Activated naive CD8-positive, alpha-beta T cell treated with anti-CD3 and anti-CD28 coated beads, Interleukin-2, amount 10 ng/mL, durations not matched to agents 7 days and 5 days (primary cell): ENCODE measurements around the gene LILRA5. TPM values are rescaled to one million over a fixed set of nuclear protein-coding genes. Genes with fewer than 3 reads are reported as not detected.
"Not testable (repeated sequence)": the region's sequence is repeated elsewhere in the genome, so short reads cannot be mapped to it uniquely, and the experiment has no call there.

Source experiments
- ATAC-seq: fragments of 150-1000 bp; cut with Tn5 transposase; one replicate; pipeline ENCODE4 v1.10.0; 2021; ENCODE audit warnings: low read depth, moderate library complexity
- POLR2A ChIA-PET: fragments of 350-600 bp; sonication (Branson Sonifier 250); formaldehyde crosslinking; loops from one replicate; lab custom pipeline; 2021; ENCODE audit warnings: antibody characterized with exemption; lab: Charles Lee
- DNase-seq: peaks from one replicate; pipeline ENCODE4 v3.0.0; 2021
- H3K27ac Mint-ChIP-seq: one replicate; pipeline ENCODE4 v1.8.0; 2022; ENCODE audit warnings: mild to moderate bottlenecking, mixed read lengths
- H3K27me3 Mint-ChIP-seq: one replicate; pipeline ENCODE4 v1.8.0; 2022; ENCODE audit warnings: mild to moderate bottlenecking, moderate library complexity, mixed read lengths
- H3K36me3 Mint-ChIP-seq: one replicate; pipeline ENCODE4 v1.8.0; 2021; ENCODE audit warnings: mild to moderate bottlenecking, mixed read lengths
- H3K4me1 Mint-ChIP-seq: one replicate; pipeline ENCODE4 v1.8.0; 2021; ENCODE audit warnings: mixed read lengths
- H3K4me3 Mint-ChIP-seq: one replicate; pipeline ENCODE4 v1.8.0; 2022; ENCODE audit warnings: mild to moderate bottlenecking, moderate library complexity, mixed read lengths
- H3K9me3 Mint-ChIP-seq: one replicate; pipeline ENCODE4 v1.8.0; 2021; ENCODE audit warnings: mixed read lengths
- total RNA-seq, 2 experiments: library from RNA; stranded (reverse); gene quantifications; one replicate each; pipeline ENCODE4 v1.2.3, GENCODE V29; 2021

LILRA5 gene
- total RNA-seq, 2 experiments from 2014 or later: not detected

- H3K27me3 Mint-ChIP-seq: peaks cover 16% of the 10 kb centered on the region
- ATAC-seq: no peak
- H3K4me1 Mint-ChIP-seq: peaks cover 12% of the 10 kb centered on the region
- POLR2A ChIA-PET: interaction anchor here (3.0 kb wide), 1 partner anchor 63 kb away, joined by 9 read pairs; no protein-coding TSS in a partner anchor
- no peaks in the 10 kb centered on the region for H3K36me3 Mint-ChIP-seq
- H3K9me3 Mint-ChIP-seq: no peaks in the 10 kb centered on the region
- H3K4me3 Mint-ChIP-seq: no peak overlapping the region
- H3K27ac Mint-ChIP-seq: no peak overlapping the region
- DNase-seq: no peak
Observed at GRCh38 chr19:54325631-54326030, 12.7 kb upstream of the LILRA5 start.

DNA sequence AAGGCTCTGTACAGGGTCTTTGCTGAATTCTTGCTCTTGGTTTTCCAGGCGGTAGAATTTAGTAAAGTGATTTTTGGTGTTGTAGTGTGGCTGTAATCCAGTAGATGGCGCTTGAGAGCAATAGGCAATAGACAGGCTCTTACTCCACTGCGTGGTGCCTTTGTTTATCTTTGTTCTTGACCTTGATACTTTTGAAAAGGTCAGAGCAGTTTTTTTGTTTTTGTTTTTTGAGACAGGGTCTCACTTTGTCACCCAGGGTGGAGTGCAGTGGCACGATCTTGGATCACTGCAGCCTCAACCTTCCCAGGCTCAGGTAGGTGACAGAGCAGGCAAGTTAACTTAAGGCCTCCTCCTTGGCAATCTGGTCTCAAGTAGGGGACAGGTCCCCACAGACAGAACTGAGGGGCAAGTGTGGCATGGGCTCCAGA lies 12.2 kb upstream of the LILRA5 start:
- DNase-seq: no peak
- H3K27me3 Mint-ChIP-seq: peaks cover 19% of the 10 kb centered on the region
- peaks cover 14% of the 10 kb centered on the region for H3K4me1 Mint-ChIP-seq
- peak; percentile 66 for ATAC-seq
- no peaks in the 10 kb centered on the region for H3K9me3 Mint-ChIP-seq
- H3K36me3 Mint-ChIP-seq: no peaks in the 10 kb centered on the region
- POLR2A ChIA-PET: interaction anchor here (3.0 kb wide), 1 partner anchor 63 kb away, joined by 9 read pairs; no protein-coding TSS in a partner anchor
- H3K27ac Mint-ChIP-seq: no peak overlapping the region
- no peak overlapping the region for H3K4me3 Mint-ChIP-seq

GRCh38 chr19:54324071-54324470 lies 11.1 kb upstream of the LILRA5 start:
- Mint-ChIP-seq H3K27ac (no peak overlapping the region), H3K4me3 (no peak overlapping the region), H3K27me3 (peaks cover 26% of the 10 kb centered on the region), H3K4me1 (peaks cover 16% of the 10 kb centered on the region), H3K9me3 (no peaks in the 10 kb centered on the region), H3K36me3 (no peaks in the 10 kb centered on the region)
- POLR2A ChIA-PET: no interaction called here
- ATAC-seq: no peak
- no peak for DNase-seq

DNA sequence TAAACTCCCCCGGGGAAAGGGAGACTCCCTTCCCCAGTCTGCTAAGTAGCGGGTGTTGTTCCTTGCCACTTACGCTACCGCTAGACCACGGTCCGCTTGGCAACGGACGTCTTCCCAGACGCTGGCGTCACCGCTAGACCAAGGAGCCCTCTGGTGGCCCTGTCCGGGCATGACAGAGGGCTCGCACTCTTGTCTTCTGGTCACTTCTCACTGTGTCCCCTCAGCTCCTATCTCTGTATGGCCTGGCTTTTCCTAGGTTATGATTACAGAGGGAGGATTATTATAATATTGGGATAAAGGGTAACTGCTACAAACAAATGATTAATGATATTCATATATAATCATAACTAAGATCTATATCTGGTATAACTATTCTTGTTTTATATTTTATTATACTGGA lies 10.0 kb upstream of the LILRA5 start:
- Mint-ChIP-seq H3K4me1 (peaks cover 13% of the 10 kb centered on the region), H3K27me3 (peaks cover 26% of the 10 kb centered on the region)
- H3K27ac Mint-ChIP-seq, H3K36me3 Mint-ChIP-seq, ATAC-seq, H3K9me3 Mint-ChIP-seq, POLR2A ChIA-PET, H3K4me3 Mint-ChIP-seq, DNase-seq: not testable (repeated sequence)

DNA sequence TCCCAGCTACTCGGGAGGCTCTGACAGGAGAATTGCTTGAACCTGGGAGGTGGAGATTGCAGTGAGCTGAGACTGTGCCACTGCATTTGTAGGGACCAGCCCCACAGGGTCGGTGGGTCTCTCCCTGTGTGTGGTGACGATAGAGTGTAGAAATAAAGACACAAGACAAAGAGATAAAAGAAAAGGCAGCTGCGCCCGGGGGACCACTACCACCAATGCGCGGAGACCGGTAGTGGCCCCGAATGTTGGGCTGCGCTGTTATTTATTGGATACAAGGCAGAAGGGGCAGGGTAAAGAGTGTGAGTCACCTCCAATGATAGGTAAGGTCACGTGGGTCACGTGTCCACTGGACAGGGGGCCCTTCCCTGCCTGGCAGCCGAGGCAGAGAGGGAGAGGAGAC lies 9.3 kb upstream of the LILRA5 start:
- H3K36me3 Mint-ChIP-seq, DNase-seq, ATAC-seq, H3K27ac Mint-ChIP-seq, H3K4me3 Mint-ChIP-seq, H3K9me3 Mint-ChIP-seq, POLR2A ChIA-PET: not testable (repeated sequence)
- peaks cover 29% of the 10 kb centered on the region for H3K27me3 Mint-ChIP-seq
- peaks cover 10% of the 10 kb centered on the region for H3K4me1 Mint-ChIP-seq

DNA sequence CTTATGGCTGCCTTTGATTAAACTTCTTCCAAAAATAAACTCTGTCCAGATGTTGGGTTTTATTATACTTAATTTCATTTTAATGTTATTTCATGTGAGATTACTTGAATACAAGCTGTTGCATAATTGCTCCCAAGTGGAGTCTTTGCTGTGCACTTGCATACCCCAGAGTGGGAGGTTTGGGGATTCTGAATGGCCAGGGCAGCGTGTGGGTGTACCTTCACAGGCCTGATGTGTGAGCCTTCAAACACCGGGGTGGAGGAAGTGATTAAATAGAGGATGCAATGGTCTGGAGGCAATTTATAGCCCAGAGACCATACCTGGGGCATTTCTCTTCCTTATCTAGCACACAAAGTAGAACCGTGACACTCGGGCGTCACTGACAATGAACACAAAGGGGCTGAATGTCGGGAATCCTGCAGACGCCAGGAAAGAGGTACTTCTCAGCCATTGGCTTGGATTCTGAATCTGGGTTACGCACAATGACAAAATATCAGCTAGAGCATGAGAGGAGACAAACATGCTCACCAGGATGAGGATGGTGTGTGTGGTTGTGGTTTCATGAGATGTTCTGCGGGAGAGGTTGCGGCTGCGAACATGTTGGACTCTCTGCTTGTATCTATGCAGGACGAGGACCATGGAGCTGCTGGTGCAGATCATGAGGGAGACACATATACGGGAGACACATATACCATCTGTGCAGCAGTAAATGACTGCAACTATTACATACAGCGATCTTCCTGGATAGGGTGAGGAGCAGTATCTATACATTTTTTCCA lies 7.1 kb upstream of the LILRA5 start:
- Mint-ChIP-seq H3K4me3 (no peak overlapping the region), H3K36me3 (no peaks in the 10 kb centered on the region), H3K4me1 (peaks cover 8% of the 10 kb centered on the region), H3K9me3 (no peaks in the 10 kb centered on the region), H3K27me3 (peaks cover 31% of the 10 kb centered on the region), H3K27ac (no peak overlapping the region)
- POLR2A ChIA-PET: no interaction called here
- ATAC-seq (no peak), DNase-seq (no peak)

- Mint-ChIP-seq H3K36me3 (no peaks in the 10 kb centered on the region), H3K4me1 (peaks cover 8% of the 10 kb centered on the region), H3K27ac (no peak overlapping the region), H3K4me3 (no peak overlapping the region), H3K27me3 (peaks cover 26% of the 10 kb centered on the region), H3K9me3 (no peaks in the 10 kb centered on the region)
- DNase-seq (no peak), ATAC-seq (no peak)
- POLR2A ChIA-PET: no interaction called here
Observed at GRCh38 chr19:54319049-54319448, 6.1 kb upstream of the LILRA5 start.

GRCh38 chr19:54317965-54318240 lies 4.9 kb upstream of the LILRA5 start:
- no peaks in the 10 kb centered on the region for H3K9me3 Mint-ChIP-seq
- H3K4me1 Mint-ChIP-seq: peaks cover 8% of the 10 kb centered on the region
- H3K27ac Mint-ChIP-seq: no peak overlapping the region
- H3K36me3 Mint-ChIP-seq: no peaks in the 10 kb centered on the region
- ATAC-seq (no peak), DNase-seq (no peak)
- H3K4me3 Mint-ChIP-seq: no peak overlapping the region
- POLR2A ChIA-PET: interaction anchor here (0.5 kb wide), 1 partner anchor 130 kb away, joined by 3 read pairs; no protein-coding TSS in a partner anchor
- peaks cover 35% of the 10 kb centered on the region for H3K27me3 Mint-ChIP-seq

- Mint-ChIP-seq H3K4me3 (no peak overlapping the region), H3K9me3 (no peaks in the 10 kb centered on the region), H3K4me1 (peaks cover 8% of the 10 kb centered on the region), H3K27ac (no peak overlapping the region), H3K27me3 (peaks cover 41% of the 10 kb centered on the region), H3K36me3 (no peaks in the 10 kb centered on the region)
- DNase-seq: no peak
- POLR2A ChIA-PET: interaction anchor here (0.5 kb wide), 1 partner anchor 130 kb away, joined by 3 read pairs; no protein-coding TSS in a partner anchor
- no peak for ATAC-seq
Observed at GRCh38 chr19:54317108-54317964, 4.4 kb upstream of the LILRA5 start.

DNA sequence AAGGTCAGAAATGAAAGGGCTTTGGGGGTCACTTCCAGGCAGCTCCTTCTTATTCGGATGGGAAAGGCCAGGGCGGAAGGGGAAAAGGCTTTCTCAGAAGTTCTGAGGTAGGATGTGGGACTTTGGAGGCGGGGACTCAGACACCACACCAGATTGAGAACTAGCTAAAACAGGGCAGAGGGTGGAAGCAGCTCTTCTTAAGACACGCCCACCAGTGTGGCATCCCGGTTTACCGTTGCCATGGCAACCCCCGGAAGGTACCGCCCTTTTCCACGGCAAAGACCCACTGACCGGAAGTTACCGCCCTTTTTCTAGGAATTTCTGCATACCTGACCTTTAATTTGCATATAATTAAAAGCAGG lies 3.8 kb upstream of the LILRA5 start:
- Mint-ChIP-seq H3K4me3 (no peak overlapping the region), H3K4me1 (peaks cover 8% of the 10 kb centered on the region), H3K9me3 (no peaks in the 10 kb centered on the region), H3K27ac (no peak overlapping the region), H3K27me3 (peaks cover 44% of the 10 kb centered on the region), H3K36me3 (no peaks in the 10 kb centered on the region)
- DNase-seq (no peak), ATAC-seq (peak; percentile 33)
- POLR2A ChIA-PET: no interaction called here

DNA sequence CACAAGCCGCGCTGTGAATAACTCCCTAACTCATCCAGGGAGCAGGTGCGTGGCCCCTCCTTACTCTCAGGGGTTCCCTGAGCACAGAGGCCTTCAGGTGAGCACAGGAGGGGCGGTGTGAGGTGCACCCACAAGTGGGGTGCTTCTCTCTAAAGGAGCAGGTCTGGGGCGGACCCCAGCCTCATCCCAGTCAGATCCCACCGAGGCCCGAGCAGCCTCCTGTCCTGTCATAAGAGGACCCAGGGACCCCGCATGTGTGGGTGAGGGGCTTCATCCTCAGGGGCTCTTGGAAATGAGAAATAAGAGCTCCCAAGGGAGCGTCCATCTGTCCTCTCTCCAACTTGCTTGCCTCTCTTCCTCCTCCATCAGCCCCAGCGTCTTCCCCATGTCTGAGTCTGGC lies 3.0 kb upstream of the LILRA5 start:
- H3K4me3 Mint-ChIP-seq: no peak overlapping the region
- ATAC-seq (no peak), DNase-seq (no peak)
- POLR2A ChIA-PET: no interaction called here
- H3K9me3 Mint-ChIP-seq: no peaks in the 10 kb centered on the region
- no peaks in the 10 kb centered on the region for H3K36me3 Mint-ChIP-seq
- H3K4me1 Mint-ChIP-seq: peaks cover 8% of the 10 kb centered on the region
- H3K27ac Mint-ChIP-seq: no peak overlapping the region
- peaks cover 43% of the 10 kb centered on the region for H3K27me3 Mint-ChIP-seq

DNA sequence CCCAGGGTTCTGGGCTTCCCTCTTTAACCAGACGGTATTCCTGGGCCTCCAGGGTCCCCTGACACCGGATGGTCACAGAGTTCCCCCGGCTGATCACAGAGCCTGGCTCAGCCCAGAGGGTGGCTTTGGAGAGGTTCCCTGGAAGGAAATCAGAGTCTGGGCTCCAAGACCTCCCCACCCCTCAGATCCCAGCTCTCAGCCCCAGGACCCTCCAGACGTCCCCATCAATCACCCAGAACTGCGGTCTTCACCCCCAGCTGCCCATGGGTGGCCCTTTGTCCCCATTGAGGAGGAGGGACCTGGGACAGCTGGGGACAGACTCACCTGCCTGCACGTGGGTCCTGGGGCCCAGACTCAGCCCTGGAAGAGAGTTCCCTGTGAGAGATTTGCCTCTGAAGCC lies 955 bp downstream of the LILRA5 start:
- H3K4me1 Mint-ChIP-seq: peaks cover 1% of the 10 kb centered on the region
- no peak overlapping the region for H3K4me3 Mint-ChIP-seq
- no peaks in the 10 kb centered on the region for H3K9me3 Mint-ChIP-seq

DNA sequence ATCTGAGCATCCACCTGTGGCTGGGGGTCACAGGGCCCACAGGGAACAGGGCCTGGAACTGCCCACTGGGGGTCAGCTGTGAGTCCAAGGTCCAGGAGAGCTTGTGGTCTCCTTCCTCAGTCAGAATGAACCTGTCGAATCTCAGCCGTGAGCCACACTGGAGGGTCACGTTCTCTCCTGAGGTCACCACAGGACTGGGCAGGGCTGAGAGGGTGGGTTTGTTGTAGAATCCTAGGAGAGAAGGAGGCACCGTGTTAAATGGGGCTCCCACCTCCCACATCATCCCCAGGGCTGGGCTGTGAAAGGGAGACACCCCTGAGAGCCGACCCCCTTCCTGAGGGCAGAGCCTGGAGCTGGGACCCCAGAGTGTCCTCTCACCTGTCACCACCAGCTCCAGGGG lies 1.5 kb downstream of the LILRA5 start:
- H3K27ac Mint-ChIP-seq: no peak overlapping the region
- POLR2A ChIA-PET: no interaction called here

More for the DNA sequence above, 955 bp downstream of the LILRA5 start:
- H3K27me3 Mint-ChIP-seq: peaks cover 28% of the 10 kb centered on the region
- no peak for ATAC-seq
- H3K27ac Mint-ChIP-seq: no peak overlapping the region
- H3K36me3 Mint-ChIP-seq: no peaks in the 10 kb centered on the region
- POLR2A ChIA-PET: no interaction called here
- no peak for DNase-seq

GRCh38 chr19:54310543-54310942 lies 2.4 kb downstream of the LILRA5 start:
- H3K4me3 Mint-ChIP-seq: no peak overlapping the region

More for the DNA sequence above, 1.5 kb downstream of the LILRA5 start:
- H3K9me3 Mint-ChIP-seq: no peaks in the 10 kb centered on the region
- H3K27me3 Mint-ChIP-seq: peaks cover 28% of the 10 kb centered on the region
- H3K4me1 Mint-ChIP-seq: peaks cover 1% of the 10 kb centered on the region
- DNase-seq (no peak), ATAC-seq (no peak)
- no peak overlapping the region for H3K4me3 Mint-ChIP-seq
- no peaks in the 10 kb centered on the region for H3K36me3 Mint-ChIP-seq

More at GRCh38 chr19:54310543-54310942, 2.4 kb downstream of the LILRA5 start:
- H3K27ac Mint-ChIP-seq: no peak overlapping the region
- H3K27me3 Mint-ChIP-seq: peaks cover 29% of the 10 kb centered on the region
- ATAC-seq: no peak
- DNase-seq: no peak
- H3K9me3 Mint-ChIP-seq: no peaks in the 10 kb centered on the region
- no peaks in the 10 kb centered on the region for H3K4me1 Mint-ChIP-seq
- H3K36me3 Mint-ChIP-seq: no peaks in the 10 kb centered on the region
- POLR2A ChIA-PET: no interaction called here
